SK-N-SH (cell line): Measurements from ENCODE around the gene FHOD3. TPM values are rescaled to one million over a fixed set of nuclear protein-coding genes. Genes with fewer than 3 reads are reported as not detected.

ENCODE experiments used
- CTCF ChIA-PET: fragments of 300-600, 350-600 bp; formaldehyde crosslinking; extraction: SDS; loops from one replicate; lab custom pipeline; 2021; lab: Yijun Ruan, JAX
- POLR2A ChIA-PET: fragments of 350-600 bp; sonication (Branson Sonifier 250); formaldehyde crosslinking; extraction: SDS; loops from one replicate; lab custom pipeline; 2020; ENCODE audit warnings: antibody characterized with exemption, inconsistent platforms; lab: Yijun Ruan, JAX
- DNase-seq: peaks from one replicate; pipeline ENCODE4 v3.0.0; 2012
- H2AFZ ChIP-seq: fragments of 200-600 bp; sonication (generic); 2 replicates; pipeline ENCODE4 v1.8.1; 2016; ENCODE audit warnings: antibody characterized with exemption, mild to moderate bottlenecking, low read depth
- H3F3A ChIP-seq: fragments of 200-600 bp; sonication (generic); replicated peaks from 2 replicates; pipeline ENCODE3; 2016; ENCODE audit warnings: antibody characterized with exemption, mild to moderate bottlenecking; ENCODE audit not compliant: insufficient read depth
- H3K27ac ChIP-seq, 2 experiments: fragments of 200-500 bp in 1 of 2; fragments of 200-600 bp in 1 of 2; sonication (Bioruptor generic) in 1 of 2; sonication (generic), shearing (Covaris generic) in 1 of 2; 2 replicates each; pipeline versions ENCODE4 v1.5.1 to v1.6.1; 2014 to 2016; ENCODE audit warnings: low read depth in 2 of 2, inconsistent platforms in 1 of 2, low read length in 1 of 2, mild to moderate bottlenecking in 1 of 2, mixed read lengths in 1 of 2
- H3K27me3 ChIP-seq: fragments of 200-600 bp; sonication (generic), shearing (Covaris generic); 2 replicates; pipeline ENCODE4 v1.6.1; 2016; ENCODE audit warnings: mixed run types; ENCODE audit not compliant: insufficient read depth
- H3K36me3 ChIP-seq, 2 experiments: fragments of 200-500 bp in 1 of 2; fragments of 200-600 bp in 1 of 2; sonication (Bioruptor generic) in 1 of 2; sonication (generic) in 1 of 2; replicated peaks in 1 of 2; 2 replicates each; pipeline versions ENCODE3 to v1.5.1; 2014 to 2016; ENCODE audit warnings: low read length in 1 of 2, mild to moderate bottlenecking in 1 of 2; ENCODE audit not compliant: insufficient read depth in 2 of 2, control insufficient read depth in 1 of 2
- H3K4me1 ChIP-seq, 2 experiments: fragments of 200-500 bp in 1 of 2; fragments of 200-600 bp in 1 of 2; sonication (Bioruptor generic) in 1 of 2; sonication (generic), shearing (Covaris generic) in 1 of 2; 2 replicates each; pipeline versions ENCODE4 v1.5.1 to v1.6.1; 2014 to 2016; ENCODE audit warnings: low read depth in 1 of 2, low read length in 1 of 2, mixed run types in 1 of 2; ENCODE audit not compliant: insufficient read depth in 2 of 2, control insufficient read depth in 1 of 2
- H3K4me2 ChIP-seq: fragments of 200-600 bp; sonication (generic), shearing (Covaris generic); 2 replicates; pipeline ENCODE4 v1.6.1; 2017; ENCODE audit warnings: mixed run types
- H3K4me3 ChIP-seq, 2 experiments: fragments of 200-500 bp in 1 of 2; fragments of 200-600 bp in 1 of 2; sonication (Bioruptor generic) in 1 of 2; sonication (generic), shearing (Covaris generic) in 1 of 2; 2 replicates each; pipeline versions ENCODE4 v1.5.1 to v1.8.1; 2014 to 2016; ENCODE audit warnings: low read depth in 2 of 2, inconsistent platforms in 1 of 2, low read length in 1 of 2, mild to moderate bottlenecking in 1 of 2, mixed read lengths in 1 of 2, moderate library complexity in 1 of 2
- H3K79me2 ChIP-seq: fragments of 200-600 bp; sonication (generic); 2 replicates; pipeline ENCODE4 v1.8.1; 2017; ENCODE audit warnings: mild to moderate bottlenecking; ENCODE audit not compliant: insufficient read depth
- H3K9ac ChIP-seq: fragments of 200-600 bp; sonication (generic); 2 replicates; pipeline ENCODE4 v1.6.1; 2017; ENCODE audit warnings: mixed run types
- H3K9me2 ChIP-seq: fragments of 200-600 bp; sonication (generic); 2 replicates; pipeline ENCODE4 v1.6.1; 2017; ENCODE audit warnings: mixed run types
- H3K9me3 ChIP-seq: fragments of 200-600 bp; sonication (generic); 2 replicates; pipeline ENCODE4 v1.6.1; 2017; ENCODE audit warnings: mixed run types, mild to moderate bottlenecking, moderate library complexity
- H4K20me1 ChIP-seq: fragments of 200-600 bp; sonication (generic); 2 replicates; pipeline ENCODE4 v1.6.1; 2017; ENCODE audit warnings: mild to moderate bottlenecking, mixed run types; ENCODE audit not compliant: insufficient read depth
- CTCF ChIP-seq: fragments of 200-600 bp; sonication (generic); IDR thresholded peaks from 2 replicates; pipeline ENCODE4 v1.6.1; 2017; ENCODE audit warnings: antibody characterized with exemption, mild to moderate bottlenecking, moderate library complexity
- ELF1 ChIP-seq: IDR thresholded peaks from 2 replicates; pipeline ENCODE4 v1.4.0; 2012
- EZH2phosphoT487 ChIP-seq: fragments of 200-600 bp; sonication (generic); IDR thresholded peaks from 2 replicates; pipeline ENCODE4 v1.6.1; 2017; ENCODE audit warnings: low read depth, mixed run types, mild to moderate bottlenecking, antibody characterized with exemption, moderate library complexity, borderline replicate concordance
- FOXJ3 ChIP-seq: sonication (generic); formaldehyde crosslinking; IDR thresholded peaks from 2 replicates; pipeline ENCODE4 v1.5.1; 2020; ENCODE audit warnings: mild to moderate bottlenecking, missing genetic modification reagents
- FOXM1 ChIP-seq: IDR thresholded peaks from 2 replicates; pipeline ENCODE4 v1.4.0; 2012; ENCODE audit warnings: low read depth, mild to moderate bottlenecking
- GABPA ChIP-seq: IDR thresholded peaks from 2 replicates; pipeline ENCODE4 v1.4.0; 2012; ENCODE audit warnings: low read depth, mild to moderate bottlenecking
- GATA2 ChIP-seq: sonication (generic); formaldehyde crosslinking; IDR thresholded peaks from 2 replicates; pipeline ENCODE4 v1.5.0; 2020; ENCODE audit warnings: mild to moderate bottlenecking, missing genetic modification reagents
- IRF3 ChIP-seq: fragments of 150-350 bp; IDR thresholded peaks from 2 replicates; pipeline ENCODE4 v1.6.1; 2016; ENCODE audit warnings: mild to moderate bottlenecking, low read depth, low read length
- MAX ChIP-seq: IDR thresholded peaks from 2 replicates; pipeline ENCODE4 v1.4.0; 2012; ENCODE audit warnings: low read depth
- MEF2A ChIP-seq: IDR thresholded peaks from 2 replicates; pipeline ENCODE4 v1.4.0; 2012; ENCODE audit warnings: low read depth, borderline replicate concordance
- MXI1 ChIP-seq: IDR thresholded peaks from 2 replicates; pipeline ENCODE4 v1.6.1; 2012; ENCODE audit warnings: mild to moderate bottlenecking, low read depth, low read length, improper control_type of control experiment
- PBX3 ChIP-seq: IDR thresholded peaks from 2 replicates; pipeline ENCODE4; 2012
- POLR2AphosphoS5 ChIP-seq: IDR thresholded peaks from 2 replicates; pipeline ENCODE4 v1.6.1; 2012; ENCODE audit warnings: low read depth, low read length
- RAD21 ChIP-seq: IDR thresholded peaks from 2 replicates; pipeline ENCODE4 v1.6.1; 2012; ENCODE audit warnings: mild to moderate bottlenecking, low read length
- RCOR1 ChIP-seq: fragments of 150-350 bp; IDR thresholded peaks from 2 replicates; pipeline ENCODE4 v1.6.1; 2017; ENCODE audit warnings: antibody characterized with exemption, low read length
- TCF12 ChIP-seq: IDR thresholded peaks from 2 replicates; pipeline ENCODE4 v1.4.0; 2012
- TEAD4 ChIP-seq: IDR thresholded peaks from 2 replicates; pipeline ENCODE4 v1.4.0; 2012; ENCODE audit warnings: mild to moderate bottlenecking, borderline replicate concordance; ENCODE audit not compliant: insufficient read depth
- USF1 ChIP-seq: IDR thresholded peaks from 2 replicates; pipeline ENCODE4 v1.4.0; 2012; ENCODE audit warnings: low read depth, borderline replicate concordance
- WGBS: methylation state at CpG from one replicate; pipeline ENCODE4 v1.1.6; 2017; ENCODE audit warnings: low lambda C conversion rate; 5-methylcytosine and 5-hydroxymethylcytosine counted together
- polyA plus RNA-seq, 3 experiments: library from polyadenylated mRNA; depleted of rRNA; stranded (reverse); fragments of >200 nt; gene quantifications; 2 replicates each; pipeline ENCODE4 v1.2.3, GENCODE V29; 2012

FHOD3 gene
- polyA plus RNA-seq, 1 of the 3 experiments (the other 2 are of a cell fraction) = 10.9 TPM

GRCh38 chr18:36516726-36517125 is 219.2 kb downstream of the FHOD3 start (continued):
- TF ChIP-seq PBX3 = no peak
- no peak for TF ChIP-seq FOXM1
- TF ChIP-seq GATA2 (CRISPR knock-in tag) = no peak
- no peak for TF ChIP-seq TEAD4
- no peak for TF ChIP-seq RCOR1
- TF ChIP-seq GABPA = no peak
- TF ChIP-seq POLR2AphosphoS5 = no peak
- TF ChIP-seq, all 33 proteins: peak for 0

- no CpG with 5 or more reads among the region's 3 CpGs for WGBS
- POLR2A ChIA-PET = interaction anchor here (1.7 kb wide), 1 partner anchor 8 kb away, joined by 3 read pairs; no protein-coding TSS in a partner anchor
- no peaks in the 10 kb centered on the region for H3F3A ChIP-seq
- H3K4me1 ChIP-seq = peaks cover 0 to 11% of the 10 kb centered on the region in 2 experiments; a peak in 1 of 4 replicates
- H2AFZ ChIP-seq = no peak overlapping the region
- TF ChIP-seq TCF12 = no peak
- TF ChIP-seq RAD21 = no peak
- TF ChIP-seq CTCF = no peak
- no peak for TF ChIP-seq ELF1
- no peak for TF ChIP-seq GABPA
- TF ChIP-seq EZH2phosphoT487 = no peak
- no peak for TF ChIP-seq MAX
- no peak for TF ChIP-seq IRF3
- no peak for TF ChIP-seq FOXM1
- TF ChIP-seq USF1 = no peak
- no peak for TF ChIP-seq FOXJ3 (CRISPR knock-in tag)
- no peak for TF ChIP-seq MEF2A
- no peak for TF ChIP-seq MXI1
- TF ChIP-seq, all 33 proteins: peak for 0
- no peaks in the 10 kb centered on the region for H3K9me2 ChIP-seq
- H3K36me3 ChIP-seq = peaks cover 0 to 3% of the 10 kb centered on the region in 2 experiments
- no peak overlapping the region for H3K9ac ChIP-seq
- no peaks in the 10 kb centered on the region for H4K20me1 ChIP-seq
- CTCF ChIA-PET = interaction anchor here (1.3 kb wide), 1 partner anchor 10 kb away, joined by 3 read pairs; no protein-coding TSS in a partner anchor
- H3K9me3 ChIP-seq = no peaks in the 10 kb centered on the region
- H3K27me3 ChIP-seq = no peaks in the 10 kb centered on the region
- no peak overlapping the region for H3K4me2 ChIP-seq
- DNase-seq = no peak
- H3K4me3 ChIP-seq = no peak overlapping the region
- H3K79me2 ChIP-seq = no peaks in the 10 kb centered on the region
- H3K27ac ChIP-seq = no peak overlapping the region
Measured at GRCh38 chr18:36518839-36519238, 221.3 kb downstream of the FHOD3 start.
